ENCODE results near the gene TYRP1.
"Not testable (repeated sequence)": the region's sequence is repeated elsewhere in the genome, so short reads cannot be mapped to it uniquely, and the experiment has no call there.

Gene TYRP1

DNA sequence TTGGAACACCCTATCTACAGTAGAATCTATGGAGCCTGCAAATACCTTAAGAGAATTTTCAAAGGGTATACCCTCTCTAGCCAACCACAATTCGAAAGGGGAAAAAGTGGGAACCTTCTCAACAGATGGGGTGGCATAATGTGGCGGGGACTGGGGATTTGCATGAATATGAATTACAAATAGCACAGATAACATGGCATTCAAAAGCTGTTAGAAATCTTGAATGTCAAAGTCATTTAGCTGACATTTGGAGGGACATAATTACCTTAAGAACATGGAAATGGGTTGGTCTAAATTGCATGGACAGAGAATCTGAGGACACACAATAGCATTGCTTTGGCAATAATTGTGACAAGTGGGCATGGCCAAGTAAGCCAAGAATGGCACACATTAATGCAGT, 23.2 kb upstream of the TYRP1 start:
- H3K9me3 ChIP-seq = no peaks in the 10 kb centered on the region
- no peaks in the 10 kb centered on the region for H3K36me3 ChIP-seq
- no peak for DNase-seq
- H3K27me3 ChIP-seq = no peaks in the 10 kb centered on the region
- no peak for TF ChIP-seq CTCF (IDR thresholded peaks at IDR 0.05; ENCODE audit: low read depth, low read length)
- H3K4me1 ChIP-seq = no peaks in the 10 kb centered on the region
- no peak overlapping the region for H3K4me3 ChIP-seq (ENCODE audit: low read depth, low read length)

DNA sequence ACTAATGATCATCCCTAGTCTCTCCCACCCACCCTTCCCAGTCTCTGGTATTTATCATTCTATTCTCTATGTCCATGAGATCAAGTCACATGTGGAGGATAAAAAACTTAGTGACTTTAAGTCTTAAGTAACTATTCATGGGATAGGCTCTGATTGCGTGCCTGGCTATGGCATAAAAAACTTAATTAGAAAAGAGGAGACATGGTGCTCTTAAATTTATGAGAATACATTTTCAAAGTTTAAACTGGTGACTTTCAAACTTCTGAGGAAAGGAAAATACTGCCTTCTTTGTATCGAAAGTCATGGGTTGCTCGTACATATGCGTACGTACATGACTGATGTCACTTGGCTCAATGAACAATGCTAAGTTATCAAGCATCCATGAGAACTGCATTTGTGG, 18.2 kb upstream of the TYRP1 start:
- Histone ChIP-seq H3K36me3 (no peaks in the 10 kb centered on the region), H3K27me3 (no peaks in the 10 kb centered on the region), H3K4me1 (no peaks in the 10 kb centered on the region), H3K9me3 (no peaks in the 10 kb centered on the region), H3K4me3 (ENCODE audit: low read depth, low read length) (no peak overlapping the region)
- no peak for DNase-seq
- TF ChIP-seq CTCF (IDR thresholded peaks at IDR 0.05; ENCODE audit: low read depth, low read length) = no peak

GRCh38 chr9:12677462-12678126, 15.6 kb upstream of the TYRP1 start:
- H3K36me3 ChIP-seq; H3K4me1 ChIP-seq; H3K4me3 ChIP-seq (ENCODE audit: low read depth, low read length); H3K9me3 ChIP-seq; H3K27me3 ChIP-seq; DNase-seq: not testable (repeated sequence)

DNA sequence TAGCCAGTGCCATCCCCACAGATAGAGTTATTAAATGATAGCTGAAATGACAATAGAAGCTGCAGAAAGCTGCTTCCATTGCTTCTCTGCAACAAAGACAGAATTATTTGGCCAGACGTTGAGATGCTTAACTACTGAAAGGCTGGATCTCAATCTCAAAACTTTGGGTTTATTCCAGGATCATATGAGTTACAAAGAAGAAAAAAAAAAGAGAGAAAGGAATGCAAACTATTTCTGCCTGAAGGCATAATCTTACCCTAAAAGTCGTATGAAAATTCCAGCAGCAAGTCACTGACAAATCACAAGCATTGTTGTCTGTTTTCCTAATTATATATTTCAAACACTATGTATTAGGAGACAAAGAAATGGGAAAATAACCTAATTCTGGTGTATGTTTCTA, 12.8 kb upstream of the TYRP1 start:
- Histone ChIP-seq H3K9me3 (no peaks in the 10 kb centered on the region), H3K4me1 (no peaks in the 10 kb centered on the region), H3K27me3 (no peaks in the 10 kb centered on the region), H3K4me3 (ENCODE audit: low read depth, low read length) (no peak overlapping the region), H3K36me3 (no peaks in the 10 kb centered on the region)
- no peak for DNase-seq
- TF ChIP-seq CTCF (IDR thresholded peaks at IDR 0.05; ENCODE audit: low read depth, low read length) = no peak

- no peak for TF ChIP-seq CTCF (IDR thresholded peaks at IDR 0.05; ENCODE audit: low read depth, low read length)
- H3K9me3 ChIP-seq = no peaks in the 10 kb centered on the region
- no peak for DNase-seq
- no peak overlapping the region for H3K4me3 ChIP-seq (ENCODE audit: low read depth, low read length)
- no peaks in the 10 kb centered on the region for H3K4me1 ChIP-seq
- H3K27me3 ChIP-seq = no peaks in the 10 kb centered on the region
- H3K36me3 ChIP-seq = no peaks in the 10 kb centered on the region
Observed at GRCh38 chr9:12680757-12681156, 12.4 kb upstream of the TYRP1 start.

- no peaks in the 10 kb centered on the region for H3K4me1 ChIP-seq
- no peak for TF ChIP-seq CTCF (IDR thresholded peaks at IDR 0.05; ENCODE audit: low read depth, low read length)
- no peak overlapping the region for H3K4me3 ChIP-seq (ENCODE audit: low read depth, low read length)
- DNase-seq = no peak
- no peaks in the 10 kb centered on the region for H3K27me3 ChIP-seq
- no peaks in the 10 kb centered on the region for H3K9me3 ChIP-seq
- H3K36me3 ChIP-seq = no peaks in the 10 kb centered on the region
Observed at GRCh38 chr9:12681620-12682019, 11.6 kb upstream of the TYRP1 start.

- Histone ChIP-seq H3K4me1 (no peaks in the 10 kb centered on the region), H3K36me3 (no peaks in the 10 kb centered on the region), H3K4me3 (ENCODE audit: low read depth, low read length) (no peak overlapping the region), H3K27me3 (no peaks in the 10 kb centered on the region), H3K9me3 (no peaks in the 10 kb centered on the region)
- no peak for TF ChIP-seq CTCF (IDR thresholded peaks at IDR 0.05; ENCODE audit: low read depth, low read length)
- no peak for DNase-seq
Observed at GRCh38 chr9:12684974-12685373, 8.2 kb upstream of the TYRP1 start.
